Activated CD8-positive, alpha-beta memory T cell treated with anti-CD3 and anti-CD28 coated beads for 24 hours (primary cell): ENCODE measurements around the gene MGAT4B.
"Not testable (repeated sequence)": the region's sequence is repeated elsewhere in the genome, so short reads cannot be mapped to it uniquely, and the experiment has no call there.

ENCODE experiments used
- DNase-seq: peaks from one replicate; pipeline ENCODE4 v3.0.0-alpha.2; 2020

Gene MGAT4B

DNA sequence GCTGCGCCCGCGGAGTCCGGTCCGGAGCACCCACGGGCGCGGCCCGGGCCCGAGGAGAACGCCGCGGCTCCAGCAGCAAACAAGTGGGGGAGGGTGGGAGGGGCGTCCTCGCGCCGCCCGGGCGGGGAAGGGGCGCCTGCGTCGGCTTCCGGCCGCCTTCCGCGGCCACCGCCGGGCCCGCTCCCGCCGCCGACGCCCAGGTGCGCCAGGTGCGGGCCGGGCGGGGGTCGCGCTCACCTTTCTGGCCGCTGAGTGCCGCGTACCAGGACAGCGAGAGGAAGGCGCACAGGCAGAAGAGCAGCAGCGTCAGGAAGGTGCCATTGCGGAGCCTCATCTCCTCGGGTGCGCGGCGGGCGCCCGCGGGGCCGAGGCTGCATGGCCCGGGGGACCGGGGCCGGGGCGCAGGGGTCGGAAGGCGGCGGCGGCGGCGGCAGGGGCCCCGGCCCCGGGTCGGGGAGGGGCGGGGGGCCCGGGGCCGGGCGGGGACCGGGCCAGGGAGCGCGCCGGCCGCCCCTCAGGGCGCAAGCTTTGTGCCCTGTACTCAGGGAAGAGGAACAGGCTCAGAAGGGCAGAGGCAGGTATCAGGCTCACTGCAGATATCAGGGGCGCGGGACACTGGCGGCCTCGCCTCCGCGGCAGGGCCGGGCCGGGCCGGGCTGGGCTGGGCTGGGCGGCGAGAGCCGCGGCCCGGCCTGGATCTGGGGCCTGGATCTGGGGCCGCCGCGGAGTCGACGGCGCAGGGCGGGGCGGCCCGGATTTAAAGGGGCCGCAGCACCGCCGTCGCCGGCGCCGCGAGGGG lies at the start of gene MGAT4B:
Gene MGAT4B, minus strand, starts transcription at position 617 of the 799 bp plus-strand sequence. Its CDS starts 283 bp downstream, at position 334.
- DNase-seq, result peak; percentile 84

DNA sequence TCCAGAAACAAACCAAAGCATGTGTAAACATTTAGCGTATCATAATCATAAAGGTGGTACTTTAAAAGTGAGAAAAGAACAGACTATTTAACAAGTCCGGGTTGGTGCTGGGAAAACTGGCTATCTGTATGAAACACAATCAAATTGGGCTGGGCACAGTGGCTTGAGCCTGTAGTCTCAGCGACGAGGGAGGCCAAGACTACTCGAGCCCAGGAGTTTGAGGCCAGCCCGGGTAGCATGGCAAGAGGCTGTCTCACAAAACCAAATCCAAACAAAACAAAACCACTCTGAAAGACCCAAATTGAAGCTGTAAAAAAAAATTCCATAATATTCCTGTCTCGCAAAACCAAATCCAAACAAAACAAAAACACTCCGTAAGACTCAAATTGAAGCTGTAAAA lies 47.7 kb upstream of the MGAT4B start:
- no peak for DNase-seq

DNA sequence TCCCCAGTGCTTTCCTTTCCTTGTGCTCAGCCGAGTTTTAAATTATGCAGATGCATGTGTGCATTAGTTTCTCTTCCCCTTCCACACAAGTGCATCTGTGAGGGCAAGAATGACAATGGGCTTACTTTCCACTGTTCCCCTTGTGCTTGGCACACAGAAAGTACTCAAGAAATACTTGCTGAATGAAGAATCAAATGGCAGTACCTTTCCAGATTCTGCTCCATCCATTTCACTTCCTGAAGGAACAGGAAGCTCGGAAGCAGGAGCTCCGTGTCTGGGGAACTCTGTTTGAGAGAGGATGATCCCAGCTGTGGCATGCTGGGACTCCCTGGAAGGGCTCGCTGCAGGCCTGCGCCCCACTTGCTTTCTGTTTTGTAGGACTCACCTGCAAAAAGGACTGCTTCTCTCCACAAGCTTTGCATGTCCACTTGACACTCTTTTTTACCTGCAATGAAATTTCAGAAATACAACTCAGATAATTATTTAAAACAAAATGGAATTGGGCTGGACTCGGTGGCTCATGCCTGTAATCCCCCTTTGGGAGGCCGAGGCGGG lies 46.4 kb upstream of the MGAT4B start:
- no peak for DNase-seq

DNA sequence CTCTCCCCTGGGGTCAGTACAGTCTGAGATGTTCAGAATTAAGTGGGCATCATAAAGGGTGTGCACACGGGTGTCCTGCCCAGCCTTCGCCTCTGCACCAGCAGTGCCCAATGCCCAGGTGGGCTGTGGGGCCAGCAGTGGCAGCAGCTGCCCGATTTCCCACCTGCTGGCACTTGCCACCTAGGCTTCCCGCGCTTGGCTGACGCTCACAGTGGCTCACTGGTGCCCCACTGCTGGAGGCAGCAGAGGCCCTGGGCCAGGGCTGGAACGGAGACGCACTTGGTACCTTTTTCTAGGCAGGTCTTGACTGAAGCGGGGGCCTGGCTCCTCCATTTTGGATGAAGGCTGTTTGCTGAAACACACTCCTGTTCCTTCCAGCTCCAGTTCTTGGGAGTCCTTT lies 35.0 kb upstream of the MGAT4B start:
- DNase-seq, result no peak

DNA sequence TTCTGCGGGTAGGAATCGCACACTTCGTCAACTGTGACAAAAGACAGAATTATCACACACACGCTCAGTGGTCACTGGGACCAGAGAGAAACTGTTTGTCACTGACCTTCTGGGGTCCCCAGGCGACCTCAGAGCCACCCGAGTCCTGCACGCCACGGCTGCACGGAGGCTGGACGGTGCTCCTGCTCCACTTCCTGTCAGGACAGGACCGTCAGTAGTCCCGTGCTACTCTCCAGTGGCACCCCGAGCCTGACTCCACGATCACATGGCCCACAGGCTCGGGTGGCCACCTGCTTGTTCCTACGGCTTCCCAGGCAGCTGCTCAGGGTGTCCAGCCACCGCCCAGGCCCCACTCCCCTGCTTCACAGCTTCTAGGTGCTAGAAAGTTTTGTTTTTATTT lies 34.1 kb upstream of the MGAT4B start:
- DNase-seq, result no peak

DNA sequence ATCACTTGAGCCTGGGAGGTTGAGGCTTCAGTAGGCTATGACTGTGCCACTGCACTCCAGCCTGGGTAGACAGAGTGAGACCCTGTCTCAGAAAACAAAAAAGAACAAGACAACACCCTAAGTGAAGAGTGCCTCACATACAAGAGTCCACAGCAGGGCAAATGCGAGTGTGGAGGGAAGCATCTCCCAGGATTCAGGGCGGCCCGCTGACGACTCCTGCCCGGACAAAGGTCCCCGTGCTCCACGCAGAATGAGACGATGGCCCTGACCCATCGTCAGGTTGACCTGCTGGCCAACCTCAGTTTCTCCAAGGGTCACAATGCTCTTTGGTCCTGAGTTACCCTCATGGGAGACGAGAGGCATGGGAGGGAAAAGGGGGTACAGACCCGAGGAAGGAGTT lies 33.7 kb upstream of the MGAT4B start:
- no peak for DNase-seq

DNA sequence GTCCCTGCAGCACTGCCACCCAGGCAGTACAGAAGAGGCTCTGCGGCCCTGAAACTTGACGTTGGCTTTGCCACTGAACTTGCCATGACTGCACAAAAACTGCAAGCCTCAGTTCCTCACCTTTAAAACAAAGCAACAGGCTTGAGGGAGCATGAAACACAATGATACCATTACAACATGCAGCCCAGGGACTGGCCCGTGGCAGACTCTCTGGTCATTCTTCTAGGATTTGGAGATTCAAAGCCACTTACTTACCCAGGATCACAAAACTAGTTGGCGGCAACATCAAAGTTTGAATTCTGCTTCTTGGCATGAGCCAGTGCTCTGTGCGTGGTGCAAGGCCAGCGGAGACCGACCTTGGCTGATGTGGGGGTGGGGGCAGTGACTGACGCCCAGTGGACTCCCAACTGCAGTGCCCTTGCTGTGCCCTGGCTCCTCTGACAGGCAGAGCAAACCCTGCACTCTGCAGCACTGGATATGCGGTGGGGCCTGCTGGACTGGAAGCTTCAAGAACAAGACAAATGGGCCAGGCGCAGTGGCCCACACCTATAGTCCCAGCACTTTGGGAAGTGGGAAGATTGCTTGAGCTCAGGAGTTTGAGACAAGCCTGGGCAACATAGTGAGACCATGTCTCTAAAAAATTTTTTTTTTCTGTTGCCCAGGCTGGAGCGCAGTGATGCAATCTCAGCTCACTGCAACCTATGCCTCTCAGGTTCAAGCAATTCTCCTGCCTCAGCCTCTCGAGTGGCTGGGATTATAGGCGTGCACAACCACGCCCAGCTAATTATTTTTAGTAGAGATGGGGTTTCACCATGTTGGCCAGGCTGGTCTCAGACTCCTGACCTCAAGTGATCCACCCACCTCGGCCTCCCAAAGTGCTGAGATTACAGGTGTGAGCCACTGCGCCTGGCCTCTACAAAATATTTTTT lies 32.9 kb upstream of the MGAT4B start:
- no peak for DNase-seq

DNA sequence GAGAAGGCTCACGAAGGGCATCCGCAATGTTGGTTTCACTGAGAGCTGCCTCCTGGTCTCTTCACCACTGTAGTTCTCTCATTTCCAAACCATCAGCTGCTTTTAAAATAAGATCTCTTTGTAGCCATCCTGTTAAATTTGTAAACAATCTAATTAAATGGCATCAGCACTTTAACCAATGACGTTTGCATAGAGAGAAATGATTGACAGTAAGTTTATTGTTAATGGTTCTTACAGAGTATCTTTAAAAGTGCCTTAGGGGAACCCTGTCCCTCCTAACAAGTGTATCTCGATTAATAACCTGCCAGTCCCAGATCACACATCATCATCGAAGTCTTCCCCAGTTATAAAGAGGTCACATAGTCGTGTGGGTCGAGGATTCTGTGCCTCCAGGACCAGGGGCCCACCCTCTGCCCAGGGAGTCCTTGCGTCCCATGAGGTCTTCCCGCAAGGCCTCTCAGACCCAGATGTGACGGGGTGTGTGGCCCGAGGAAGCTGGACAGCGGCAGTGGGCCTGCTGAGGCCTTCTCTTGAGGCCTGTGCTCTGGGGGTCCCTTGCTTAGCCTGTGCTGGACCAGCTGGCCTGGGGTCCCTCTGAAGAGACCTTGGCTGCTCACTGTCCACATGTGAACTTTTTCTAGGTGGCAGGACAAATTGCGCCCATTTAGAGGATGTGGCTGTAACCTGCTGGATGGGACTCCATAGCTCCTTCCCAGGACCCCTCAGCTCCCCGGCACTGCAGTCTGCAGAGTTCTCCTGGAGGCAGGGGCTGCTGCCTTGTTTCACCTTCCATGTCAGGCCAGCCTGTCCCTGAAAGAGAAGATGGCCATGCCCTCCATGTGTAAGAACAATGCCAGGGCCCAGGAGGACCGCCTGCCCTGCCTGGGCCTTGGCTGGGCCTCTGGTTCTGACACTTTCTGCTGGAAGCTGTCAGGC lies 30.7 kb upstream of the MGAT4B start:
- no peak for DNase-seq

DNA sequence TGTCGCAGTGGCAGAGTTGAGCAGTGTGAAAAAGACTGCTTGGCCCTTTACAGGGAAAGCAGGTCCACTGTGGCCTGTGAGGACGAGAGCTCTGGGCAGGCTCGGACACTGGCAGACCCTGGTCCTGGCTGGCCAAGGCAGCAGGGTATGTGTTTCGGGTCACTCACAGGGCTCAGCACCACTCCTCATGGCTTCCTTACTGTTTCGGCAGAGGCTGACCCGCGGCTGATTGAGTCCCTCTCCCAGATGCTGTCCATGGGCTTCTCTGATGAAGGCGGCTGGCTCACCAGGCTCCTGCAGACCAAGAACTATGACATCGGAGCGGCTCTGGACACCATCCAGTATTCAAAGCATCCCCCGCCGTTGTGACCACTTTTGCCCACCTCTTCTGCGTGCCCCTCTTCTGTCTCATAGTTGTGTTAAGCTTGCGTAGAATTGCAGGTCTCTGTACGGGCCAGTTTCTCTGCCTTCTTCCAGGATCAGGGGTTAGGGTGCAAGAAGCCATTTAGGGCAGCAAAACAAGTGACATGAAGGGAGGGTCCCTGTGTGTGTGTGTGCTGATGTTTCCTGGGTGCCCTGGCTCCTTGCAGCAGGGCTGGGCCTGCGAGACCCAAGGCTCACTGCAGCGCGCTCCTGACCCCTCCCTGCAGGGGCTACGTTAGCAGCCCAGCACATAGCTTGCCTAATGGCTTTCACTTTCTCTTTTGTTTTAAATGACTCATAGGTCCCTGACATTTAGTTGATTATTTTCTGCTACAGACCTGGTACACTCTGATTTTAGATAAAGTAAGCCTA lies 29.8 kb upstream of the MGAT4B start:
- peak; percentile 77 for DNase-seq

DNA sequence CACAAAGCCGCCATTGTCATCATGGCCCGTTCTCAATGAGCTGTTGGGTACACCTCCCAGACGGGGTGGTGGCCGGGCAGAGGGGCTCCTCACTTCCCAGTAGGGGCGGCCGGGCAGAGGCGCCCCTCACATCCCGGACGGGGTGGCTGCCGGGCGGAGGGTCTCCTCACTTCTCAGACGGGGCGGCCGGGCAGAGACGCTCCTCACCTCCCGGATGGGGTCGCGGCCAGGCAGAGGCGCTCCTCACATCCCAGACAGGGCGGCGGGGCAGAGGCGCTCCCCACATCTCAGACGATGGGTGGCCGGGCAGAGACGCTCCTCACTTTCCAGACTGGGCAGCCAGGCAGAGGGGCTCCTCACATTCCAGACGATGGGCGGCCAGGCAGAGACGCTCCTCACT lies 28.2 kb upstream of the MGAT4B start:
- not testable (repeated sequence) for DNase-seq

DNA sequence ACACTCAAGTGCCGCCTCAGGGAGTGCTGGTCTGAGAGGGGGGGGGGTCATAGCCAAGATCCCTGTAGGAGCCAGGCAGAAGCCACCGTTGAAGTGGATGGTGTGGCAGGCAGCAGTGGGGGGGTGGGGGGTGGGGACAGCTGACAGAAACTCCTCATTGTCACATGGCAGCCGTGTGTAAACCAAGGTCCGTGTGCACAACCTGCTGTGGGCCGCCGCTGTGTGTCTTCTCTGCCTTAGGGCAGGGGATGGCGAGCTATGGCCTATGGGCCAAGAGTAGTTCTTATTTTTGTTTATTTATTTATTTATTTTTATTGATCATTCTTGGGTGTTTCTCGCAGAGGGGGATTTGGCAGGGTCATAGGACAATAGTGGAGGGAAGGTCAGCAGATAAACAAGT lies 27.5 kb upstream of the MGAT4B start:
- DNase-seq, result no peak

DNA sequence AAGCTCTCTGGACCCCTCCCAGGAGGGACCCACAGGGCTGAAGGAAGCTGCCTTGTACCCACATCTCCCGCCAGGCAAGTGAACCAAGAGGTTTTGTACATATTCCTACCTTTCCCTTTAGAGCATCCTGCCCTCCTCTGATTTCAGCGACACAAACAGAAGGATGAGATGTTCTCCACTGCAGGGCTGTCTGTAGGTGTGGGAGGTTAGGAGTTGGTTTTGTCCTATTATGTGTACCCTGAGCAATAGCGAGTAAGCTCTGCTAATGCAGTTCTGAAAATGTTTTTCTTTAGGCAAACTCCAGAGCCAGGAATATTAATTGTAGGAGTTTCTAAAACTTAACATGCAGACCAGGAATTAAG lies 27.0 kb upstream of the MGAT4B start:
- DNase-seq, result no peak

DNA sequence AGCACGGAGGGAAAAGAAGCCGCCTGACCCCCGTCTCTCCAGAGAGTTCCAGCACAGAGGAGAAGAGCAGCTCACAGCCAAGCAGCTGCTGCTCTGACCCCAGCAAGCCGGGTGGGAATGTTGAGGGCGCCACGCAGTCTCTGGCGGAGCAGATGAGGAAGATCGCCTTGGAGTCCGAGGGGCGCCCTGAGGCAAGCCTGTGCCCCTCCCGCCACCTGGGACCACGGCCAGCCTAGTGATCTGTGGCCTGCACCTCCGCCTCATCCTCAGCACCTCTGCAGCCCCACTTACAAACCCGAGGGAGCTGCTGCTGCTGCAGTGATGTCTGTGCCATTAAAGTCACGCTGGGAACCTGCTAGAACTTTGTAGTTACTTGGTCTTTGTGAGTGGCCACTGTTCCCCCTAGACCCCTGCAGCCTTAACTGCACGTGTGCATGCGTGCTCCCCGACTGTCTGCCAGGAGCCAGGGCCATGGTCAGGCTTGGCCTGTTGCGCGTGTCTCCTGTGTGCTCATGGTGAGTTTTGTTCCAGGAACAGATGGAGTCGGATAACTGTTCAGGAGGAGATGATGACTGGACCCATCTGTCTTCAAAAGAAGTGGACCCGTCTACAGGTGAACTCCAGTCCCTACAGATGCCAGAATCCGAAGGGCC lies 26.5 kb upstream of the MGAT4B start:
- DNase-seq, result no peak

DNA sequence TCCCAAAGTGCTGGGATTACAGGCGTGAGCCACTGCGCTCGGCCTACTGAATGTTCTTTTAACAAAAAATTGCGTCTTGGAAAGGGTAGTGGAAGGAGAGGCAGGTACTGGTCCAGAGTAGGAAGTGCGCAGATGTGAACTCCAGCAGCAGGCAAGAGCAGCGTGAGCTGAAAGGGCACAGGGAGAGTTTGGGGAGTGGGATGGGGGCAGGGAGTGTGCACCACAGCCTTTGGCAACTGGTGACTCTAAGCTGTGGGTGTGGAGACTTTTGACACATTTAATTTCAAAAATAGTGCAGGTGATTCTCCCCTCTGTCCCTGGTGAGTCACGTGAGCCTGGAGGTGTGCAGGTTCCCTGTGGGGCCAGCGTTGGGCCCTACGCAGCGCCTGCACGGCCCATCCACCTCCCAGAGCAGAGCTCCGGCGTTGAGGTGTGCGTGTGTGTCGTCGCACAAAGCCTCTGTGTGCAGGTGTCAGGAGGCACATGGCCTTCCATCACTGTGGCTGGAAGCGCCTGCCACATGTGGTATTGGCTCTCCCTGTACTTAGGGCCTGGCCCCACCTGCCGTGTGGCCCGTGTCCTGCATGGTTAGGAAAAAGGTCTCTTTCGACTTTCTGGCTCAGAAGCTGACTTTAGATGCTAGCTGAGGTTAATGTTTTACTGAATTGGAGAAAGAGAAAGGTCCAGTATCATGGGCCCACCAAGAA lies 25.5 kb upstream of the MGAT4B start:
- no peak for DNase-seq

DNA sequence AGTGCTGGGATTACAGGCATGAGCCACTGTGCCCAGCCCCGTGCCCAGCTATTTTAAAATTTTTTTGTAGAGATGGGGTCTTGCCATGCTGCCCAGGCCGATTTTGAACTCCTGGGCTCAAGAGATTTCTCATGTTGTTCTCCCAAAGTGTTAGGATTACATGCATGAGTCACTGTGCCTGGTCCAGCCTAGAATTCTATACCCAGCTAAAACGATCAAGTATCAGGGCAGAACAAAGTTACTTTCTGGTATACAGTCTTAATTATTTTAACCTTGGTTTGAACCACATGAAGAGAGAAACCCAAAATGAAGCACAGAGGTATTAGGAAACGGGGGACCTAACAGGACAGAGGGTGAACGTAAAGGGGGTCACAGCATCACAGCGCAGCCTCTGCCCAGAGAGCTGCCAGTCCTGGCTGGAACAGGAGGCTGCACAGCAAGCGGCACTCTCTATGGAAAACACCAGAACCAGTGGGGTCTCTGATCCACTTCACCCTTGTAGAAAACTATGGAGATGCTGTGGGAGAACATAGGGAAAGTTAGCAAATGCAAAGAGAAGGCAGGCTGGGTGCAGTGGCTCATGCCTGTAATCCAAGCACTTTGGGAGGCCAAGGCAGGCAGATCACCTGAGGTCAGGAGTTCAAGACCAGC lies 24.3 kb upstream of the MGAT4B start:
- no peak for DNase-seq

DNA sequence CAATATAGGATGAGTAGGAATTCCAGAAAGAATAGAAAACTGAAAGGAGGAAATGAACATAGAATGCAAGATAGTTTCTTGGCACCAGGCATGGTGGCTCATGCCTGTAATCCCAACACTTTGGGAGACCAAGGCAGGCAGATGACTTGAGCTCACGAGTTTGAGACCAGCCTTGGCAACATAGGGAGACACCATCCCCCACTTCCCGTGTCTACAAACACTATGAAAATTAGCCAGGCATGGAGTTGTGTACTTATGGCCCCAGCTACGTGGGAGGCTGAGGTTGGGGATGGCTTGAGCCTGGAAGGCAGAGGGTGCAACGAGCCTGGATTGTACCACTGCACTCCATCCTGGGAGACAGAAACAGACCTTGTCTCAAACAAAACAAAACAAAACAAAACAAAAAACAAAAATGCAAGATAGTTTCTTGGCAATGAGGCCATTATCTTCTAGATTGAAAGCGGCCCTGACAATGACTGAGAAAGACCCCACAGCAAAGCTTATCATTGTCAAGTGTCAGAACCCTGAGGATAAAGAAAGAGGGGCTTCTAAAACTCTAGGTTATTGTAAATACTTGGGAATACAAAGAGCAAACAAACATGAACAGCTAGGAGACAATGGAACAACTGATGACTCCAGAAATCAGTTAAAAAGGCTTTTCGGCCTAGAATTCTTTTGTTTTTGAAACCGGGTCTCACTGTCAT lies 23.2 kb upstream of the MGAT4B start:
- no peak for DNase-seq

DNA sequence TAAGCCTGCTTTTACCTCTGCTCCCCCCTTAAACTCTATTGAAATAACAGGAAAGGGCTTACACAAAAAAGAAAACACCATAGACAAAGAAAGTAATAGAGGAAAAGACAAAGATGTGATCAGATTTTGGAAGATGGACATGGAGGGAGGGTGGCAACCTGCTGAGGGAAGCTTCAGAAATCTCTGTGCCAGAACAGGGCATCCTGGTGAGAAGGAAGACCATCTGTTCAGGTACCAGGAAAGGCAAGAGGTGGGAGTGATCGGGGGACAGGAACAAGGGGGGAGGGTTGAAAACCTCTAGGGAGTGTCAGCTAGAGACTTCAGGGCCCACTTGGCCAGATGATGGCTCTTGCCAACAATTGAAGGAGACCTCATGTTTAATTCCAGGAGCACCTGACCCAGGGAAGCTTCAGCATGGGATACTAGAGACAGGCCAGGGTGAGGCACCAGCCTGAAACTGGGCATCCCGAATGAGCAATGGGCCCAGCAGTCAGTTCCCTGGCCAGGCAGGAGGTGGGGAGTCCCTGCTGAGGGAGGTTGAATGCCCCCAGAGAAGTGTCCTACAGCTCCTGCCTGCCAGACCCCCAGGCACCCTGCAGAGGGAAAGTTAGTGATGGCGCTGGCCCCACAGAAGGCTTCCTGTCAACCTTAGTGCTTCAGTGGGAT lies 22.2 kb upstream of the MGAT4B start:
- no peak for DNase-seq

DNA sequence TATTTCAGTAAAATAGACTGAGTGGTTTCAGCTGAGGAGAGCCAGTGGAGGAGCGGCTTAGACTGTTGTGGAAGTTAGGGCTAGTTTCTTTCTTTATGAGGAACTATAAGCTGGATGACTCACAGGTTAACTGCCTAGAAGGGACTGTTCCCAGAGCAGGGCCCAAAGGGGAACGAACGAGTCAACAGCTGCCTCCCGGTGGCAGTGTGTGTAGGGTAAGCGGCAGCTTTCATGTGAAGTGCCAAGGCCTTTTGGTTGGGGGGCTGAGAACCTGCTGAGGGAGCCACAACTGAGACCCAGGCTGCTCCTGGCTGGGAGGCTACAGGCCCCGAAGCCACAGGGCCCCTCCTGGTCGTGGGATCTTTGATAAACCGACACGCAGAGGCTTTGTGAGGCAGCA lies 21.0 kb upstream of the MGAT4B start:
- DNase-seq, result no peak

DNA sequence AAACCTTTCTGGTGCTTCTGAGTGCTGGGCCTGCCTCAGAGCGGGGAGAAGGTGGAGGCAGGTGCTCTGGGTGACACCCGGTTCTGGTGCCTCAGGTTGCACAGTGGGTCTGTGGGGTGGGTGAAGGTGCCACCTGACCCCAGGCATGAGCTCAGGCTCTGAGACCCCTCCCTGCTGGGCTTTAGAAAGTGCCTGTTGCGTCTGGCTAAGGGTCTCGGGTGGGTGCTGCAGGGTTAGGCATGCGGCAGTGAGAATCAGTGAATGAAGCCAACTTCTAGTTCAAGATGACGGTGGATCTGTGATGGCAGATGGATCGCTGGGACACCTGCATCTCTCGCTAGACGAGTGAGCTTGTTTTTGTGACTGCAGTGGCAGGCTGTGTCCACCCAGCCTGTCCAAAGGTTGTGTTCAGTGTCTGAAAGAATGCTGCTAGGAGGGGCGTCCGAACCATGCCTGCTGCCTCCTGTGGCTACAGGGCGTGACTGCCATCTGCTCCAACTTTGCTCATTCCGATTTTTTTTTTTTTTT lies 19.1 kb upstream of the MGAT4B start:
- DNase-seq, result no peak
